SK-N-MC (cell line): ENCODE measurements around the gene PTPRR.

Experiments
- EZH2 ChIP-seq: fragments of 200-600 bp; sonication (generic); IDR thresholded peaks from one replicate; pipeline ENCODE4 v1.6.1; 2017; ENCODE audit warnings: antibody characterized with exemption
- FOXP2 ChIP-seq: optimal IDR thresholded peaks from 2 replicates; pipeline ENCODE3; 2011; ENCODE audit warnings: mild to moderate bottlenecking, moderate library complexity; ENCODE audit not compliant: insufficient read depth; ENCODE audit errors: extremely low read length, control extremely low read depth
- POLR2AphosphoS5 ChIP-seq: IDR thresholded peaks from 2 replicates; pipeline ENCODE4 v1.6.1; 2012; ENCODE audit warnings: mild to moderate bottlenecking, low read depth, low read length, borderline replicate concordance

- TF ChIP-seq POLR2AphosphoS5 (no peak), EZH2 (no peak), FOXP2 (no peak)
Measured at GRCh38 chr12:70948236-70948975, 27.9 kb upstream of the PTPRR start.
